Measurements from ENCODE around the gene FAM193B.

The FAM193B gene

DNA sequence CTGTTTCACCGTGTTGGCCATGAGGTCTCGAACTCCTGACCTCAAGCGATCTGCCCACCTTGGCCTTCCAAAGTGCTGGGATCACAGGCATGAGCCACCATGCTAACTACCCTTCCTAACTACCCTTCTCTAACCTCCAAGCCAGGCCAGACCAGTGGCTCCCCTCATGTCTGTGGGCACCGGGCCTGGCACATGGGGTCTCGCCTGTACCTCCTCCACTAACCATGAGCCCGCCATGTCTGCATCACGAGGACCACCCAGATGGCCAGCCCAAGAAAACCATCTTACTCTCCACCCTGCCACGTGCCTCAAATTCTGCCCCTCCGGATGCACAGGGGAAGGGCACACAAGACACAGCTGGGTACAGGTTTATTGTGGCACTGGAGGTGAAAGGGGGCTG lies 71.3 kb downstream of the FAM193B start:
- no peak for DNase-seq

DNA sequence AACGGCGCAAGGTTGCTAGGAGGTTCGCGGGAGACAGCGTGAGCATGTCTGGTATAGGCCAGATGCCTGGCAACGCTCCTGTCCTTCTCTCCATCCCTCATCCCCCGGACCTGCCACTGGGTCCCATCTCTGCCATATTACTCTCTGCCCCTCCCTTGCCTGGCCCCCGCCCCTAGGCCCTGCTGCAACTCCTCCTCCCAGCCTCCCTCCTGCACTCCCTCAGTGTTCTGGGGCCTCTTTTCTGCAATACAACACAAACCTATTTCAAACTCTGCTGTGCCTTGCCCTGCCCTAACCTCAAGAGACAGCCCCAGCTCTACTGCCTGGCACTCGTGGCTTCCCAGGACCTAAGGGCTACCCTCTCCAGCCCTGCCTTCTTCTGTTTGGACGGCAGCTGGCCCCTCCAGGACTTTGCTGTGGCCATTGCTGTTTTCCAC lies 72.0 kb downstream of the FAM193B start:
- no peak for DNase-seq

DNA sequence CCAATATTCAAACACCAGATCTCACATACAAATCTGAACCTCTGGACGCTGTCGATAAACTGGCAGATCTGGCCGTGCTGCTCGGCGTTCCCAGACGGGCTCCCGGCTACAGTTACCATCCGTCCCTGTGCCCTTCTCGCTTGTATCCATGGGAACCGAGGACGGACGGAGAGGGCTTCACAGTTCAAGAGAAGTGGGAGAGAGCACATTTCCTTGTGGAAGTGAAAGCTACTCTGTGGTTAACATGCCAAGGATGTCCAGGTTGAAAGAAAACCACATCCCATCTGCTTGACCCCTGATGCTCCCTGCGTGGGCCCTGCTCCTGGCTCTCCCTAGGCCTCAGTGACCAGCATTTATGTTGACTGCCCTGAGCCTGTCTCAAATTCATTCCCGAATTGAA lies 74.6 kb downstream of the FAM193B start:
- no peak for DNase-seq

DNA sequence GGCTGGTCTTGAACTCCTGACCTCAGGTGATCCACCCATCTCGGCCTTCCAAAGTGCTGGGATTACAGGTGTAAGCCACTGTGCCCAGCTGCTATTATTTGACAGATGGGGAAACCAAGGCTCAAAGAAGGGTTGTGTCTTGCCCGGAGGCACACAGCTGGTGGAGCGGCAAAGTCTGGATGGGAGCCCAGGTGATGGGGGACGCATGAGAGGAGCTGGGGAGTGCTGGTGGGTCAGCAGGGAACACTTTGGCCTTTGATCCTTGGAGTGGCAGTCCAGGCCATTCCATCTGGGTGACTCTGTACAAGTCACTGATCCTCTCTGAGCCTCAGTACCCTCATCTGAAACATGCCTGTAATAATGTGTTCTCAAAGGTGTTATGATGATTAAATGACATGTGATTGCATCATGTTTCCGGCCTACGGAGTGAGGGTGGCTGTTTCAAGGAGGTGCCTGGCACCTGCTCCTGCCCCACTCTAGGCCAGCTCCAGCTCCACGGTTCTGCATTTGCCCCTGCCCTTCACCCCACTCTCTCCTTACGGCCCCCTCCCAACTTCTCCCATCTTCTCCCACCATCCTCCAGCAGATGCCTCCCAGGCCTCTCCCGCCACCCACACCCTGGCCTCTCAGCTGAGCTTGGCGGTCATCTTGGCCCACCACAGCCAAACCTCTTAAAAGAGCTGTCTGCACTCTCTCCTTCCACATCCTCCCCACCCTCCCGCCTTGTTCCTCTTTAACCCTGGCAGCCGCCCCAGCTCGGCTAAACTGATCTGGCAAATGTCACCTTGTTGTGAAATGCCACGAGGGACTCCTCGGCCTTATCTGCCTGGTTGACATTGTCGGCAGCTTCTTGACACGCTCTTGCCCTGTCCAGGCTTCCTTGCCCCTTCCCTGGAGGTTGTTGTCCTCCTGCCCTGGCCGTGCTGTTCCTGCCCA lies 75.4 kb downstream of the FAM193B start:
- peak; percentile 68 for DNase-seq

DNA sequence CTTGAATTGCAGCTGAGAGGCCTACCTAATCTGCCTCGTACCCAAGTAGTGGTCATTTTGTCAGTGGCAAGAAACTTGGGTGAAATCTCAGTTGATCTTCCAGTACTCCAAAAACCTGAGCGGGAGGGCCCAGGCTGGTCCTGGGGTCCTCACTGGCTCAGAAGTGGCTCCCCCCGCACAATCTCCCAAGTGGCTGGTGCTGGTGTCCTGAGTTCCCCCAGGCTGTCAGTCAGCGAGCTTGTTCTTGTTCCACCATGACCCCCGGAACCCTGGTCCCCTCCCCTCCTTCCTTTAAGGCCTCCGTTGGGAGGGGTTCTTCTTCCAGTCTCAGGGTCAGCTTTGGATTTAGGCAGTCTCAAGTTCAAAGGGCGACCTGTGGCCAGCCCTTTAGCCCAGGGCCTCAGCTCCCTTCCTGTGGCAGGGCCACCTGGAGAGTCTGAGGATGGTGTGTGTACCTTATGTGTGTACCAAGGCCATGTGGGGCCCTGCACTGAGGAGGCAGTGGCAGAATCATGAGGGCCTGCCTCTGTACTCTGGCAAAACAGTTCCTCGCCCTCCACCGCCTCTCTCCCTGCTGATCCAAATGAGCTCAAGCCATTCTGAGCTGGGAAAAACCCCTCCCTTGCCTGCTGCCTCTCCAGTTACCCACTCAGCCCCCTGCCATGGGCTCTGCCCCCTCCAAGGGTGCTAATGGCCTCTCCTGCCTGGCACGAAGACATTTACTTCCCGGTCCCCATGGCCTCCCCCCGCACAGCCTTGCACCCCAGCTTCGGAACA lies 76.5 kb downstream of the FAM193B start:
- peak; percentile 36 for DNase-seq

DNA sequence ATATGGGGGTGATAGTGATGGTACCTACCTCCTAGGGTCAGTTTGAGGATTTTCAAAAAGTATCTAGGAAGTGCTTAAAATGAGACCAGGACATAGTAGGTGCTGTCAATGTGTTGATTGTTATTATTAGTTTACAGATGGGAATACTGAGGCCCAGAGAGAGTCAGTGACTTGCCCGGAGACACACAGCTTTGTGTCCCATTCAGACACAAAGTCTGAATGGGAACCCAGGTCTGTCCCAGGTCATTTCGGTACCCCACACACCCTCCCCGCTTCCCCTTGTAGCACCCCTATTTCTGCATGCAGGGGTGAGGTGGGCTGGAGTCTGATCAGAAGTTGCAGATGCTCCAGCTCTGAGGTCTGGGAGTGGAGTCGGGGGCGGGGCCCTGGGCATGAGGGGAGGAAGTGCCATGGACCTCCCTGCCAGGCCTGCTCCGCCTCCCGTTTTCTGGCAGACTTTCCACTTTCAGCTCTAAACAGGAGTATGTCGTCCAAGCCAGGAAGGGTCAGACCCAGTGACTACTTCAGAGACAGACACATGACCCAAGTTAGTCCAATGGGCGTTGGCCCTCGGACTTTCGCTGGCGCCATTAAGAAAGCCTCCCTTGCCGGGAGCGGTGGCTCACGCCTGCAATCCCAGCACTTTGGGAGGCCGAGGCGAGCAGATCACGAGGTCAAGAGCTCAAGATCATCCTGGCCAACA lies 77.7 kb downstream of the FAM193B start:
- DNase-seq, result no peak

DNA sequence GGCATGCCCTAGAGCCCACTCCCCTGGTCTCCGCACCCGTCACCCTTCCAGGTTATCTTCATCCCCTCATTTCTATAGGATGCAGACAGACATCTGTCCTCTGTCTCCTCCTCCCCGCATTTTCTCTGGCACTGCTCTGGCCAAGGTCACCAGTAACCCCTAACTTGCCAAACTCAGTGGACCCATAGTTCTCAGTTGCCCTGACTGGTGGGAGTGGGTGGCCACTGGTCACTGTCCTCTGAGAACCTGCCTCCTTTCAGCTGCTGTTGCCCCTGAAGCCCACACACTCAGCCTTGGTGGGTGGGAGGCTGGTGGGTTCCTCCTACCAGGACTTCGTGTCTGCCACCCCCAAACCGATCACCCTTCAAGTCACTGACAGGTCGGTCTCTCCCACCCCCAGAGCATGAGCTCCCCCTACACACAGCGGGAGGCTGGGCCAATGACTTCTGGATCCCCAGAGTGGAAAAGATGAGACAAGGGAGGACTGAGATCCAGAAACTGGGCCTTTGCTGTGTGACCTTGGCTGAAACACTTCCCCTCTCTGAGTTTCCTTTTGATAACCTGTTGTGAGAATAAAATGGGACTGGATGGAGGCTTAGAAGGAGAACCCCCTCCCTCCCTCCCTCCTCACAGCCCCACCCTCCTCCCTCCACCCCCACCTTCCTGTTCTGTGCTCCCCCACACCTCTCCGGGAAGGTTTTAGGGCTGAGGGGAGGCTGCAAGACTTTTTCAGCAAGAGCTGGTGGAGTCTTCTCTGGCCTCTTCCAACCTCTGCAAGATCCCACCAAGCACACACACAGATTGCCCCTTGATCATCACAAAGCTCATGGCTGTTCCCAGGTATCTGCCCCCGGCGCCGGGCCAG lies 78.6 kb downstream of the FAM193B start:
- no peak for DNase-seq

DNA sequence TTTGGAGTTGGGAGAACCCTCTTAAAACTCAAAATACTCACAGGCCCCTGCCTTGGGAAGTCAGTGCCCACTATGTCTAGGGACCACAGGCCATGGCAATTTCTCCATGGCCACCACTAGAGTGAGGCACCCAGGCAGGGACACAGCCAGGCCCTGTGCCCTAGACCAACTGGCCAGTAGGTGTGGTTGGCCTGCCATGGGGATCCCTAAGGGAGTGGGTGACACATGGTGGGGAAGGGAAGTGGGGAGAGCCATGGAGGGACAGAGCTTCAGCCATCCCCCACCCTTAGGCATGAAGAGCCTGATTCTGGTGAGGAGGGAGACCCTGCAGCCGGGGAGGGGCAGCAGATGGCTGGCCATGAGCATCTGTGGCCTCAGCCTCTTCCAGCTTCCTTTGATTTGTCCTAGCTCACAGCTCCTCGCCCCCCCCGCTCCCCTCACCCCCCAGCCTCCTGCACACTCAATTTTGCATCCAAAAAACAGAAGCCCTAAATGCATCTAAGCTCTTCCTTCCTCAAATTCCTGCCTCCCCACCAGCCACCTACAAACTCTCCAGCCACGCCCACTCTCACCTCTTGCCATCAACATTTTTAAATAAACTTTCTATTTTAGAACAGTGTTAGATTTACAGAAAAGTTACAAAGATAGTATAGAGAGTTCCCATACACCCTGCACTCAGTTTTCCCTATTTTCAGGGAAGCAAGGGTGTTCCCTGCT lies 79.4 kb downstream of the FAM193B start:
- DNase-seq, result no peak

DNA sequence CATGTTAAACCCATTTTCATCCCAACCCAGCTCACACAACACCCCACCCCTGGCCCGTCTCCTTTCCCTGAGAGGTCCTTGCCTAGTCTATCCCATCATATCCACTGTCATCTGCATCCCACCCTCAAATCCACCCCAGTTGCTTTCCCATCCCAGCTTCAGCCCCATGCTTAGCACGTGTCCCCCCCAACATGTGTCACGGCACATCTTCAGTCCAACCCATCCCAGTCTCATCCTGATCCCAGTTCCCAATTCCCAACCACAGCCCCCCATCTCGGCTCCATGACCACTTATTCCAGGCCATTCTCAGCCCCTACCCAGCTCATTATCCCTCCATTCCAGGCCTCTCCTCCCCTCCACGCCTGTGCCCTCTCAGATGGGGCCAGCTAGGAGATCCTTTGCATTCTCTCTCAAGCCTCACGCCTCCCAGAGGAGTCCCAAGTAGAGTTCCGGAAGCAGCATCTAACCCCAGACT lies 80.3 kb downstream of the FAM193B start:
- no peak for DNase-seq

DNA sequence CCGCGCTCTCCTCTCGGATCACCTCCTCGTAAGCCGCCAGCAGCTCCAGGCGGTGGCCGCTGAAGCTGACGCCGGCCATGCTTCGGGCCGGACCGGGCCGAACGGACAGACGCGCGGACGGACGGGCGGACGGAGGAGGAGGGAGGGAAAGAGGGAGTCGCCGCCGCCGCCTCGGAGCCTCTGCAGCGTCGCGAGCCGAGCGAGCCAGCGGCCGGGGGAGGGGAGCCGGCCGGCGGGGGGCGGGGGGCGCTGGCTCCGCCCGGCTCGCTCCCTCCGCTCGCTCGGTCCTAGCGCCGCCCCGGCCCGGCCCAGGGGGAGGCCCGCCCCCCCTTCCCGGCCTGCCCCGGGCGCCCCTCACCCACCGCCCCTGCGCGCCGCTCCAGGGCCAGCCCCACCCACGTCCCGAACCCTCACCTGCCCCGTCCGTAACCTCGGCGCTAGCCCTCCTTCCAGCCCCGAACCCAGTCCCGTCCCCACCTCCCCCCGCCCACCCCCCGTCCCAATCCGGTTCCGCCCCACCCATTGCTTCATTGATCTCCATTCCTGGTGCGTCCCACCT lies 80.8 kb downstream of the FAM193B start, which contains the start of gene DBN1:
DBN1 (minus strand) TSS at position 192 of the 559 bp plus-strand sequence; CDS start at position 79, 113 bp downstream.
- peak; percentile 74 for DNase-seq

DNA sequence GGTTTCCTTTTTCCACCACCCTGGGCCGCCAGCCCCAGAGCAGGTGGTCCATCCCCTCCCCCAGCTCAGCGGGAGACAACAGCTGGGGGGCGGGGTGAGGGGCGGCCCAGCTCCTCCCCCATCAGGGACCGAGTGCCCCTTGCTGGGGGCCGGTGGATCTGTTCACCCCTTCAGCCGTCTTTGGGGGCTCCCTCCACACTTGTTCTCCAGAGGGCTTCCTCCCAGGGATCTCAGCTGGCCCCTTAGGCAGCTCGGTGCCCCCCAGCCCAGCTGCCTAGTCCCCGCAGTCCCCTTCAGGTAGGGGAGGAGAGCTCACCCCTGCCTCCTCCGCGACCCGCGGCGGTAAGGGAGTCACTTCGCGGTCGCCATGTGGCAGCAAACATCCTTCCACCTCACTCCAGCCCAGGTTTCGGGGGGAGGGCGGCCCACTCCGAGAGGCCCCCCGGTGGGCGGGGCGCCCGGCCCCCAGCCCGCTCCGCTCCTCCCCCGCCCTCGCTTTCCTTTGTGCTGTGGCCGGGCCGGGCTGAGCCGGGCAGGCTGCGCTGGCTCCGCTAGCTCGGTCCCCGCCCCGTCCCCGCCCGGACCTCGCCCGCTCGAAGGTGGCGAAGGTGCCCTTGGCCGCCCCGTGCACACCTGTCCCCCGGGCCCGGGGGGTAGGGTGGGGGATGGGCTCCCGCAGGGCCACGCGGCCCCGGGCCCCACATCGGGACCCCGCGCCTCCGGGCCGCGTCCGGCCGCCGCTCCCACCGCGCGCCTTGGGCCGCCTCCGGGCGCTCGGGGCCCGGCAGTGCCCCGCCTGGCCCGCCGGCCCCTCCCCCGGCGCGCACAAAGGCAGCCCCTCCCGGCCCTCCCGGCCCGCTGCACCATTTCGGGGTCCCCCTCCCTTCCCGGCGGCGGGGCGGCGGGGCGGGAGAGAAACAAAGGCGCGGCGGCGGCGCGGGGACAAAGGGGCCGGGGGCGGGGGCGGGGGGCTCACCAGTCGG lies 81.6 kb downstream of the FAM193B start:
- peak; percentile 72 for DNase-seq

DNA sequence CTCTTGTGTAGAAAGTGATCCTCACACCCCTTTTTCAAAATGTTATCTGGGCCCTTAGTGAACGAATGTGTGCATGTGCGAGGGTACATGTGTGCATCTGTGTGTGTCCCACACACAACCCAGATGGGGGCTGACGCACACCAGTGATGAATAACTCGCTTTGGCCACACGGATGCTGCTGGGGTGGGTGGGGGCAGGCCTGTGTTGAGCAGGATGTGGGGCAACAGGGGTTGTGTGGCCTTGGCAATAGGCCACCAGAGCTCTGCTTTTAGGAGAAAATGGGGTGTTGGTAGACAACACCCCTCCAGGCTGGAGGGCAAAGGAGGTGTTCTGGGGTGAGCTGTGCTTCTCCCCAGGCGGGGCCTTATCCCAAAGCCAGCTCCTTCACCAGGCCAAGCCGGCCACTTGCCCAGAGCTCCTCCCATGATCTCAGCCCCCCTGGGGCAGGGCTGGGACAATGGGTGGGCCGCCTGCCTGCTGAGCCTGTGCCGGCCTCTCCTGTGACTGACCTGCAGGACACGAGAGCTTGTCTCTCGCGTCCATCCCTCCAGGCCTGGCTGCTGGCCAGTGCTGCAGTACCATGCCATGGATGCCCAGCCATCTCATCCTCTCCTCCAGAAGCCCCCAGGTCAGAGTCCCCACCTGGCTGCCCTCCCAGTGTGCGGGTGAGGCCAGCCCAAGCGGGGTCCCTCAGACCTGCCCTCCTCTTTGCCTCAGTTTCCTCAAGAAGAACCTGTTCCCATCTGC lies 82.6 kb downstream of the FAM193B start:
- no peak for DNase-seq

DNA sequence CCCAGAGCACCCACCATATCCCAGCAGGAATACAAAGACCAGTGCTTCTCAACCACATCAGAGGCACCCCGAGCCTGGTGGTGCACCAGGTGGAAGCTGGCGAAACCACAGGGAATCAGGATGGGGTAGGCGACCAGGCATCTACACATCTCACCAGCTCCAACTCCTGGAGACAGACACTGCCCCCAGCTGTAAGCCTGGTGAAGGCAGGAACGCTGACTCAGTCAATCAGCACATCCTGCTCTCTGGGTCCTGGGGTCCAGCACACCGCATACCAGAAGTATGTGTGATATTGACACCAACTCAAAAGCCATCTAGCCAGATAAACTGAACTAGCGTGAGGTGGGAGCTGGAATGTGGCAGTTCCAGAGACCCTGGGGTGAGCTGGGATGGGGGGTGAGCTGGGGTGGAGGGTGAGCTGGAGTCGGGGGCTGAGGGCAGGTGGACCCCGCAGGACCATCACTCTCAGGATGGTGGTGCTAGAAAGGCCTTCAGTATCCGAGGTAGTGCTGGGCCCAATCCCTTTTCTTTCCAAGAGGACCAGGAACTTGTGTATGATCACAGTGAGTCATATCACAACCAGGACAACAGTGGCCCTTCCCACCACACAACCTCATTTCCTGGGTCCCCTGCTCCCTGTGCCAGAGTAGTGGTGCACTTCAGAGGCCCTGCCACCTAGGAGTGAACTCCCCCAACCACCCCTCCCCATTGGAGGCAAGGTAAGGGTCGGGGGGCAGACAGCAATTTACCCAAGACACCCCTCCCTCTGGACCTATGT lies 83.4 kb downstream of the FAM193B start:
- DNase-seq, result peak; percentile 57
